Natural killer cell (primary cell): ENCODE data around the gene FRMD4A. TPM values are rescaled to one million over a fixed set of nuclear protein-coding genes. Genes with fewer than 3 reads are reported as not detected.

Source experiments
- ATAC-seq, 3 donors: fragments of 150-1000 bp in 2 of 3; fragments of 200-7000 bp in 1 of 3; cut with Tn5 transposase; 1 replicate in 1 of 3; 2 replicates in 2 of 3; pipeline ENCODE4 v1.10.0; 2021; ENCODE audit warnings: mild to moderate bottlenecking in 2 of 3, moderate library complexity in 2 of 3
- DNase-seq, 2 donors: peaks; one replicate each; pipeline versions ENCODE4 v3.0.0 to v3.0.0-alpha.2; 2013 to 2021; ENCODE audit warnings: mixed read lengths in 1 of 2
- H3K27ac ChIP-seq: one replicate; pipeline ENCODE4 v1.5.1; 2013; ENCODE audit warnings: mild to moderate bottlenecking, low read length
- H3K27me3 ChIP-seq: one replicate; pipeline ENCODE4 v1.6.1; 2013; ENCODE audit warnings: low read length; ENCODE audit not compliant: control insufficient read depth, insufficient read depth
- H3K36me3 ChIP-seq: one replicate; pipeline ENCODE4 v1.6.1; 2013; ENCODE audit warnings: low read length; ENCODE audit not compliant: control insufficient read depth, insufficient read depth
- H3K4me1 ChIP-seq: one replicate; pipeline ENCODE4 v1.6.1; 2013; ENCODE audit warnings: low read length; ENCODE audit not compliant: control insufficient read depth, insufficient read depth
- H3K4me3 ChIP-seq: one replicate; pipeline ENCODE4 v1.5.1; 2013; ENCODE audit warnings: low read length
- H3K9me3 ChIP-seq: one replicate; pipeline ENCODE4 v1.6.1; 2013; ENCODE audit warnings: low read length; ENCODE audit not compliant: control insufficient read depth, insufficient read depth
- H3K27ac Mint-ChIP-seq, 2 donors: one replicate each; pipeline ENCODE4 v1.8.0; 2022; ENCODE audit warnings: mild to moderate bottlenecking in 2 of 2, mixed read lengths in 2 of 2, moderate library complexity in 1 of 2
- H3K27me3 Mint-ChIP-seq, 2 donors: one replicate each; pipeline ENCODE4 v1.8.0; 2022; ENCODE audit warnings: low read depth in 2 of 2, mixed read lengths in 2 of 2
- H3K36me3 Mint-ChIP-seq: one replicate; pipeline ENCODE4 v1.8.0; 2022; ENCODE audit warnings: mixed read lengths
- H3K4me1 Mint-ChIP-seq, 2 donors: one replicate each; pipeline ENCODE4 v1.8.0; 2022; ENCODE audit warnings: mixed read lengths in 2 of 2
- H3K4me3 Mint-ChIP-seq: one replicate; pipeline ENCODE4 v1.8.0; 2022; ENCODE audit warnings: mild to moderate bottlenecking, moderate library complexity, mixed read lengths
- H3K9me3 Mint-ChIP-seq, 2 donors: one replicate each; pipeline ENCODE4 v1.8.0; 2022; ENCODE audit warnings: mixed read lengths in 2 of 2
- WGBS: methylation state at CpG from one replicate; pipeline ENCODE4 v1.1.7; 2013; ENCODE audit warnings: missing lambda C conversion rate; ENCODE audit not compliant: insufficient coverage; 5-methylcytosine and 5-hydroxymethylcytosine counted together
- intact Hi-C: fragments of 100-400 bp; cut with micrococcal nuclease; formaldehyde crosslinking; loops from one replicate; pipeline ENCODE4 v1.14.2; 2022
- total RNA-seq, 4 donors: library from RNA; stranded (reverse); fragments of 120-200 nt in 1 of 4; gene quantifications; one replicate each; pipeline versions ENCODE4 v1.2.3 to v1.2.4, GENCODE V29; 2013 to 2022
- TF ChIP-seq, protein P1 (sequence below): fragments of 200-600 bp; IDR thresholded peaks from one replicate; pipeline ENCODE4 v1.8.0; 2022; ENCODE audit warnings: antibody characterized with exemption

FRMD4A gene
- under 1 TPM in 2 of 3 donors, not detected in 1; 0.36 to 0.38 TPM for total RNA-seq
- total RNA-seq (2013) = 0.29 TPM

DNA sequence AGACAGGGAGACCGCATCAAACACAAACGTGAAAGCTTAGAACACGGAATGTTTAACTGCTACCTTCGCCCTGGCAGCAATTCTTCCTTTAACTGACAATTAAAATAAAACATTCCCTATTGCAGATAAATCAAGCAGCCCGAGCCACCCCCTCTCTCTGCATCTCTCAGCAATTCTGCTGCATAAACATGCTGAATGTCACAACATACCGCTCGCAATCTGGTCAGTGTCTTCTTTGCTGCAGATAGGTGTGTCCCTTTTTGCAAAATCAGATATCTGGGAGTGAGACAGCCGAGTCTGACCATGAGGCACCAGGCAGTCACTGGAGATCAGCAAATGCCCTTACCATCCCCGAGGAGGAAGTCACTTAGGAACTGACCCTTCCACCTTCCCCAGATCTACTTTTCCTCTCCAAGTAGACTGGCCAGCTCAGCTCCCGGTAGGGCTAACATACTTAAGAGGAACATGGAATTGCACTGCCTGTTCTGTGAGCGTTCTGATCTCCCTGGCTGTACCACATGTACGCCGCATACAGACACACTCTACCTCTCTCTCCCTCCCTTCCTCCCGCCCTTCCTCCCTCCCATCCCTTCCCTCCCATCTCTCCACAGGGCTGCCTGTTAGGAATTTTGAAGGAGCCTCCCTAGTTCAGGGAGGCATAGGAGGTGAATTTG, at the start of gene FRMD4A:
Gene FRMD4A (minus strand): TSS at position 537 of the 674 bp plus-strand sequence.
- H3K27me3 ChIP-seq = no peaks in the 10 kb centered on the region
- Mint-ChIP-seq H3K27ac (no peak within 1 kb of the TSS), H3K4me3 (no peak within 1 kb of the TSS), H3K27me3 (peaks cover 26 to 58% of the 10 kb centered on the region in 2 donors), H3K4me1 (peaks cover 0 to 5% of the 10 kb centered on the region in 2 donors), H3K36me3 (no peaks in the 10 kb centered on the region), H3K9me3 (no peaks in the 10 kb centered on the region)
- 78% methylated on average over 14 of the region's 14 CpGs for WGBS
- H3K4me1 ChIP-seq = no peaks in the 10 kb centered on the region
- H3K27ac ChIP-seq = no peak within 1 kb of the TSS
- H3K4me3 ChIP-seq = no peak within 1 kb of the TSS
- intact Hi-C loops = no loop called here
- H3K9me3 ChIP-seq = no peaks in the 10 kb centered on the region
- TF ChIP-seq, protein P1, sequence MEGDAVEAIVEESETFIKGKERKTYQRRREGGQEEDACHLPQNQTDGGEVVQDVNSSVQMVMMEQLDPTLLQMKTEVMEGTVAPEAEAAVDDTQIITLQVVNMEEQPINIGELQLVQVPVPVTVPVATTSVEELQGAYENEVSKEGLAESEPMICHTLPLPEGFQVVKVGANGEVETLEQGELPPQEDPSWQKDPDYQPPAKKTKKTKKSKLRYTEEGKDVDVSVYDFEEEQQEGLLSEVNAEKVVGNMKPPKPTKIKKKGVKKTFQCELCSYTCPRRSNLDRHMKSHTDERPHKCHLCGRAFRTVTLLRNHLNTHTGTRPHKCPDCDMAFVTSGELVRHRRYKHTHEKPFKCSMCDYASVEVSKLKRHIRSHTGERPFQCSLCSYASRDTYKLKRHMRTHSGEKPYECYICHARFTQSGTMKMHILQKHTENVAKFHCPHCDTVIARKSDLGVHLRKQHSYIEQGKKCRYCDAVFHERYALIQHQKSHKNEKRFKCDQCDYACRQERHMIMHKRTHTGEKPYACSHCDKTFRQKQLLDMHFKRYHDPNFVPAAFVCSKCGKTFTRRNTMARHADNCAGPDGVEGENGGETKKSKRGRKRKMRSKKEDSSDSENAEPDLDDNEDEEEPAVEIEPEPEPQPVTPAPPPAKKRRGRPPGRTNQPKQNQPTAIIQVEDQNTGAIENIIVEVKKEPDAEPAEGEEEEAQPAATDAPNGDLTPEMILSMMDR = no peak
- no peak for ATAC-seq
- no peaks in the 10 kb centered on the region for H3K36me3 ChIP-seq
- DNase-seq = no peak

DNA sequence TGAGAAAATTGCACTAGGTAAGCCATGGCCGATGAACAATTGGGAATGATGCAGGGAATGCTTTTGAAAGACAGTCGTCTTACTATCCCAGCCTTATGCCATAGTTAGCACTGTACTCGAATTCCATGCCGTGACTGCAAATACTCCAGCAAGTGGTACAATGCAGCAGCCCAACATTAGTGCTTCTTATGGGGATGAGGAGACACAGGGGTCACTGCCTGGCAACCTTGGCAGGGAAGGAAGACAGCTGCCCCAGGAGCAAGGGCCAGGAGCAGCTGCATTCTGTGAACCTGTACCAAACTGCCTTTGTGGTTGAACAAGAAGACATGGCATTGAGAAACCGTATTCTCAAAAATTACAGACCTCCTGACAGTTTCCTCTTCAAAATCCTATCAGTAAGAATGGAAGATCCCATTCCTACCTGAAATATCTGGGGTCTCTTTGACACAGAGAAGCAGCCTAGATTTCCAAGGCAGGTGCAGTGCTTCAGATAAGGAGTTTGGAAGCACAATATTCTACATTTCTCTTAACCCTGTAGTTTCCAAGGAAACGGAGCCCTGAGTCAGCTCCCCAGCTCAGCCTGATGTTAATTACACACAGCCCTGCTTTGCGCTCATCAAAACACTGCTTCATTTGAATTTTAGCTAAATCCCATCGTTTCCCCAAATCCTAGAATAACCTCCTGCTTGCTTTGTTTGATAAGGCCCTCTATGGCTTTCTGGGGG, 49.0 kb upstream of the FRMD4A start:
- Histone ChIP-seq H3K4me1 (no peaks in the 10 kb centered on the region), H3K36me3 (no peaks in the 10 kb centered on the region), H3K27ac (no peak overlapping the region), H3K27me3 (no peaks in the 10 kb centered on the region), H3K4me3 (no peak overlapping the region), H3K9me3 (no peaks in the 10 kb centered on the region)
- H3K4me1 Mint-ChIP-seq = no peaks in the 10 kb centered on the region
- no peak overlapping the region for H3K27ac Mint-ChIP-seq
- intact Hi-C loops = no loop called here
- 85% methylated on average over 8 of the region's 8 CpGs for WGBS
- ATAC-seq (no peak), DNase-seq (no peak)
- no peaks in the 10 kb centered on the region for H3K9me3 Mint-ChIP-seq
- no peaks in the 10 kb centered on the region for H3K36me3 Mint-ChIP-seq
- H3K27me3 Mint-ChIP-seq = peaks cover 18 to 20% of the 10 kb centered on the region in 2 donors
- TF ChIP-seq, protein P1 = no peak
- no peak overlapping the region for H3K4me3 Mint-ChIP-seq

DNA sequence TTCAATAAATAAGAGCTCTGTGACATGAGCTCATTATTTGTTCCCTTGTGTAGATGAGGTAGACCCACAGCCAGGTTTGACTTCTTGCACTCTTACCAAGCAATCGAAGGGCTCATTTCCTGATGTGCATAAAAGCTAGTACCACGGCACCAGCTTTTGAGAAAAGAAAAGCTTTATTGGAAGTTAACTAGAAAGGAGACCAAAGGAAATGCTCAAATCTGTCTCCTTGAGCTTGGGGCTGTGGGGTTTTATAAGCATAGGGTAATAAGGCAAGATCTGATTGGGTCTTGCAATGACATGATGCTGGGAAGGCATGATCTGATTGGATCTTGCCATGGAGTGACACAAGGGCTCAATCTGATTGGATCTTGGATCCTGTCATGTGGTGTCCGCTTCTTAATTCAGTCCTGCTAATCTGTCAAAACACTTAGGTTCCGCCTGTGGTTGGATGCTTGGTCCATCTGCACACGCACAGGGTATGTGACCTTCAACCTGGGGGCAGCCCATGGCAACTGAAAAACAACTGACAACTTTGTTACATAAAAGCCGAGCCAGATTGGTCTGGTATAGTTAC, 47.8 kb upstream of the FRMD4A start:
- no peaks in the 10 kb centered on the region for H3K4me1 Mint-ChIP-seq
- no peak for DNase-seq
- Histone ChIP-seq H3K36me3 (no peaks in the 10 kb centered on the region), H3K9me3 (no peaks in the 10 kb centered on the region), H3K27ac (no peak overlapping the region), H3K27me3 (no peaks in the 10 kb centered on the region), H3K4me3 (no peak overlapping the region), H3K4me1 (no peaks in the 10 kb centered on the region)
- H3K27ac Mint-ChIP-seq = no peak overlapping the region
- WGBS = 91% methylated on average over 6 of the region's 6 CpGs
- no peaks in the 10 kb centered on the region for H3K36me3 Mint-ChIP-seq
- TF ChIP-seq, protein P1 = no peak
- H3K9me3 Mint-ChIP-seq = no peaks in the 10 kb centered on the region
- ATAC-seq = no peak
- intact Hi-C loops = no loop called here
- H3K4me3 Mint-ChIP-seq = no peak overlapping the region
- H3K27me3 Mint-ChIP-seq = peaks cover 18 to 20% of the 10 kb centered on the region in 2 donors
